PFSK-1 (cell line): ENCODE results near the gene KIAA2012.

Experiments used
- FOXP2 ChIP-seq: optimal IDR thresholded peaks from 2 replicates; pipeline ENCODE3; 2011; ENCODE audit warnings: borderline replicate concordance, control low read depth, inconsistent platforms; ENCODE audit not compliant: insufficient read depth; ENCODE audit errors: extremely low read length, extremely low read depth
- POLR2AphosphoS5 ChIP-seq: IDR thresholded peaks from 2 replicates; pipeline ENCODE4 v1.6.1; 2012; ENCODE audit warnings: low read depth, mild to moderate bottlenecking, control low read depth, low read length, moderate library complexity
- SIN3A ChIP-seq: IDR thresholded peaks from 2 replicates; pipeline ENCODE4 v1.6.1; 2012; ENCODE audit warnings: mild to moderate bottlenecking, low read length, moderate library complexity, borderline replicate concordance; ENCODE audit not compliant: insufficient read depth
- TAF1 ChIP-seq: IDR thresholded peaks from 2 replicates; pipeline ENCODE4 v1.6.1; 2012; ENCODE audit warnings: low read length, control low read depth, borderline replicate concordance; ENCODE audit not compliant: insufficient read depth
- TF ChIP-seq, protein P1 (sequence below), 2 experiments: IDR thresholded peaks; 2 replicates each; pipeline versions ENCODE4 v1.6.1 to v1.8.0; 2011 to 2012; ENCODE audit warnings: low read depth in 2 of 2, low read length in 2 of 2, control low read depth in 1 of 2, inconsistent platforms in 1 of 2, mild to moderate bottlenecking in 1 of 2, moderate library complexity in 1 of 2; ENCODE audit not compliant: insufficient read depth in 1 of 2

DNA sequence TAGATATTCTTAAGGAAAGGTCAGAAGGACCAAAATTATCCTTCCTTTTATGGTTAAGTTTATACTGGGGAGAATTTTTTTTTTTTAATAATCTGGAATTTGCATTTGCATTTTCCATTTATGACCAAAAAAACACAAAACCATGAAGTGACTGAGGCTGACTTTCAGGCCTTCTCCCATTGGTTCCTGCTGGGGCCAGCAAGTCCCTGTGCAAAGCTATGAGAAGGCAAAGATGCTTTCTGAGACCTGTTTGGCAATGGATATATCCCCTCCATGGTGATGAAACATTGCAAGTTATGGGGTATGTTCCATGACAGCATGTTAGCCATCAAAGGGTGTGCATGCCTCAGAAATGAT lies 60.8 kb downstream of the KIAA2012 start:
- no peak for TF ChIP-seq SIN3A
- no peak for TF ChIP-seq TAF1
- TF ChIP-seq POLR2AphosphoS5 = no peak
- TF ChIP-seq, protein P1, sequence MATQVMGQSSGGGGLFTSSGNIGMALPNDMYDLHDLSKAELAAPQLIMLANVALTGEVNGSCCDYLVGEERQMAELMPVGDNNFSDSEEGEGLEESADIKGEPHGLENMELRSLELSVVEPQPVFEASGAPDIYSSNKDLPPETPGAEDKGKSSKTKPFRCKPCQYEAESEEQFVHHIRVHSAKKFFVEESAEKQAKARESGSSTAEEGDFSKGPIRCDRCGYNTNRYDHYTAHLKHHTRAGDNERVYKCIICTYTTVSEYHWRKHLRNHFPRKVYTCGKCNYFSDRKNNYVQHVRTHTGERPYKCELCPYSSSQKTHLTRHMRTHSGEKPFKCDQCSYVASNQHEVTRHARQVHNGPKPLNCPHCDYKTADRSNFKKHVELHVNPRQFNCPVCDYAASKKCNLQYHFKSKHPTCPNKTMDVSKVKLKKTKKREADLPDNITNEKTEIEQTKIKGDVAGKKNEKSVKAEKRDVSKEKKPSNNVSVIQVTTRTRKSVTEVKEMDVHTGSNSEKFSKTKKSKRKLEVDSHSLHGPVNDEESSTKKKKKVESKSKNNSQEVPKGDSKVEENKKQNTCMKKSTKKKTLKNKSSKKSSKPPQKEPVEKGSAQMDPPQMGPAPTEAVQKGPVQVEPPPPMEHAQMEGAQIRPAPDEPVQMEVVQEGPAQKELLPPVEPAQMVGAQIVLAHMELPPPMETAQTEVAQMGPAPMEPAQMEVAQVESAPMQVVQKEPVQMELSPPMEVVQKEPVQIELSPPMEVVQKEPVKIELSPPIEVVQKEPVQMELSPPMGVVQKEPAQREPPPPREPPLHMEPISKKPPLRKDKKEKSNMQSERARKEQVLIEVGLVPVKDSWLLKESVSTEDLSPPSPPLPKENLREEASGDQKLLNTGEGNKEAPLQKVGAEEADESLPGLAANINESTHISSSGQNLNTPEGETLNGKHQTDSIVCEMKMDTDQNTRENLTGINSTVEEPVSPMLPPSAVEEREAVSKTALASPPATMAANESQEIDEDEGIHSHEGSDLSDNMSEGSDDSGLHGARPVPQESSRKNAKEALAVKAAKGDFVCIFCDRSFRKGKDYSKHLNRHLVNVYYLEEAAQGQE (IDR thresholded peaks at IDR 0.05; ENCODE audit: insufficient read depth in 1 of 2, low read depth in 2 of 2, low read length in 2 of 2) = no peak
- TF ChIP-seq FOXP2 = no peak
